ENCODE measurements around the gene POLR2E. TPM values are rescaled to one million over a fixed set of nuclear protein-coding genes. Genes with fewer than 3 reads are reported as not detected.

The POLR2E gene
- total and polyA plus RNA-seq, 2 experiments from 2014 or later = 257 to 286 TPM

- DNase-seq (ENCODE audit: low spot score) (peak; percentile 75), ATAC-seq (peak; percentile 67)
- TF ChIP-seq CTCF (conservative IDR thresholded peaks at IDR 0.05; ENCODE audit: low read depth in 2 of 2) (peak; percentile 27 to 51; a peak in 3 of 4 replicates), REST (IDR thresholded peaks at IDR 0.05; ENCODE audit: unreplicated experiment) (no peak)
- Mint-ChIP-seq H3K4me1 (no peaks in the 10 kb centered on the region), H3K4me3 (peak overlapping the region; percentile 50; the same call in 2 of the 3 replicates), H3K27ac (peak overlapping the region; percentile 74; the same call in 1 of the 2 replicates), H3K36me3 (ENCODE audit: low read depth) (peaks cover 53% of the 10 kb centered on the region), H3K27me3 (ENCODE audit: insufficient read depth, low read depth, poor library complexity) (peaks cover 24% of the 10 kb centered on the region), H3K9me3 (no peaks in the 10 kb centered on the region; the same call in 2 of the 3 replicates)
- H2AFZ ChIP-seq = no peak overlapping the region
- H3K4me1 ChIP-seq (ENCODE audit: insufficient read depth) = no peaks in the 10 kb centered on the region; the same call in 1 of the 2 replicates
- H3K27me3 ChIP-seq (ENCODE audit: insufficient read depth) = no peaks in the 10 kb centered on the region
- peak overlapping the region; percentile 79 for H3K4me2 ChIP-seq
- H3K9me2 ChIP-seq (ENCODE audit: insufficient read depth) = no peaks in the 10 kb centered on the region
- H3K36me3 ChIP-seq (ENCODE audit: insufficient read depth) = no peaks in the 10 kb centered on the region
- 0 out of 2 replicates have a peak, but pooled peaks cover 3% of the 10 kb centered on the region for H4K20me1 ChIP-seq (replicated peaks; ENCODE audit: insufficient read depth)
- H3K79me2 ChIP-seq (replicated peaks; ENCODE audit: insufficient read depth) = no peaks in the 10 kb centered on the region
- no peak overlapping the region for H3K27ac ChIP-seq (ENCODE audit: low read depth)
- H3F3A ChIP-seq (replicated peaks; ENCODE audit: low read depth) = peaks cover 27% of the 10 kb centered on the region
- H3K4me3 ChIP-seq = peak overlapping the region; percentile 53
Measured at GRCh38 chr19:1081301-1082164, 13.6 kb downstream of the POLR2E start.

GRCh38 chr19:1080360-1081161 is 14.6 kb downstream of the POLR2E start:
- Histone ChIP-seq H3F3A (replicated peaks; ENCODE audit: low read depth) (peaks cover 24% of the 10 kb centered on the region), H3K4me1 (ENCODE audit: insufficient read depth) (no peaks in the 10 kb centered on the region; the same call in 1 of the 2 replicates), H4K20me1 (replicated peaks; ENCODE audit: insufficient read depth) (no peaks in the 10 kb centered on the region), H3K4me3 (no peak overlapping the region), H3K9me2 (ENCODE audit: insufficient read depth) (no peaks in the 10 kb centered on the region), H3K27ac (ENCODE audit: low read depth) (no peak overlapping the region), H3K36me3 (ENCODE audit: insufficient read depth) (peaks cover 3% of the 10 kb centered on the region; the same call in 1 of the 2 replicates), H3K27me3 (ENCODE audit: insufficient read depth) (no peaks in the 10 kb centered on the region), H3K79me2 (replicated peaks; ENCODE audit: insufficient read depth) (no peaks in the 10 kb centered on the region), H3K4me2 (0 out of 2 replicates have a peak overlapping the region, but pooled peaks have one; percentile 79), H2AFZ (no peak overlapping the region)
- Mint-ChIP-seq H3K4me3 (no peak overlapping the region), H3K36me3 (ENCODE audit: low read depth) (peaks cover 56% of the 10 kb centered on the region), H3K27me3 (ENCODE audit: insufficient read depth, low read depth, poor library complexity) (peaks cover 23% of the 10 kb centered on the region), H3K27ac (no peak overlapping the region), H3K9me3 (no peaks in the 10 kb centered on the region; the same call in 2 of the 3 replicates), H3K4me1 (no peaks in the 10 kb centered on the region)
- no peak for ATAC-seq
- DNase-seq (ENCODE audit: low spot score) = no peak
- TF ChIP-seq REST (IDR thresholded peaks at IDR 0.05; ENCODE audit: unreplicated experiment) (no peak), EZH2 (IDR thresholded peaks at IDR 0.05; ENCODE audit: low read depth, unreplicated experiment) (no peak), JUNB (IDR thresholded peaks at IDR 0.05; ENCODE audit: unreplicated experiment) (no peak), ZNF331 (CRISPR knock-in tag; IDR thresholded peaks at IDR 0.05; ENCODE audit: low read depth) (no peak), ETS1 (IDR thresholded peaks at IDR 0.05) (no peak), EZH2phosphoT487 (IDR thresholded peaks at IDR 0.05; ENCODE audit: unreplicated experiment) (no peak), CREB1 (CRISPR knock-in tag; IDR thresholded peaks at IDR 0.05; ENCODE audit: low read depth) (no peak), STAT1 (IDR thresholded peaks at IDR 0.05; ENCODE audit: unreplicated experiment) (no peak), NANOG (IDR thresholded peaks at IDR 0.05; ENCODE audit: borderline replicate concordance) (no peak), ZNF114 (CRISPR knock-in tag; IDR thresholded peaks at IDR 0.05) (no peak)
